ENCODE measurements around the gene CDH13.
A peak's percentile ranks its signal among the peaks of the same experiment; 100 is the strongest.

The CDH13 gene

GRCh38 chr16:83581994-83582747 is 955.4 kb downstream of the CDH13 start:
- Mint-ChIP-seq H3K27ac (no peak overlapping the region), H3K4me3 (no peak overlapping the region), H3K27me3 (ENCODE audit: low read depth, poor library complexity) (no peaks in the 10 kb centered on the region), H3K9me3 (no peaks in the 10 kb centered on the region), H3K4me1 (peaks cover 29% of the 10 kb centered on the region), H3K36me3 (ENCODE audit: low read depth) (no peaks in the 10 kb centered on the region)
- DNase-seq = no peak
- TF ChIP-seq CTCF (IDR thresholded peaks at IDR 0.05) = no peak

GRCh38 chr16:83586036-83586435 is 959.3 kb downstream of the CDH13 start:
- no peaks in the 10 kb centered on the region for H3K9me3 Mint-ChIP-seq
- no peaks in the 10 kb centered on the region for H3K27me3 Mint-ChIP-seq (ENCODE audit: low read depth, poor library complexity)
- peaks cover 48% of the 10 kb centered on the region for H3K4me1 Mint-ChIP-seq
- no peaks in the 10 kb centered on the region for H3K36me3 Mint-ChIP-seq (ENCODE audit: low read depth)
- DNase-seq = no peak
- H3K4me3 Mint-ChIP-seq = peak overlapping the region; percentile 54
- peak overlapping the region; percentile 87 for H3K27ac Mint-ChIP-seq
- no peak for TF ChIP-seq CTCF (IDR thresholded peaks at IDR 0.05)

DNA sequence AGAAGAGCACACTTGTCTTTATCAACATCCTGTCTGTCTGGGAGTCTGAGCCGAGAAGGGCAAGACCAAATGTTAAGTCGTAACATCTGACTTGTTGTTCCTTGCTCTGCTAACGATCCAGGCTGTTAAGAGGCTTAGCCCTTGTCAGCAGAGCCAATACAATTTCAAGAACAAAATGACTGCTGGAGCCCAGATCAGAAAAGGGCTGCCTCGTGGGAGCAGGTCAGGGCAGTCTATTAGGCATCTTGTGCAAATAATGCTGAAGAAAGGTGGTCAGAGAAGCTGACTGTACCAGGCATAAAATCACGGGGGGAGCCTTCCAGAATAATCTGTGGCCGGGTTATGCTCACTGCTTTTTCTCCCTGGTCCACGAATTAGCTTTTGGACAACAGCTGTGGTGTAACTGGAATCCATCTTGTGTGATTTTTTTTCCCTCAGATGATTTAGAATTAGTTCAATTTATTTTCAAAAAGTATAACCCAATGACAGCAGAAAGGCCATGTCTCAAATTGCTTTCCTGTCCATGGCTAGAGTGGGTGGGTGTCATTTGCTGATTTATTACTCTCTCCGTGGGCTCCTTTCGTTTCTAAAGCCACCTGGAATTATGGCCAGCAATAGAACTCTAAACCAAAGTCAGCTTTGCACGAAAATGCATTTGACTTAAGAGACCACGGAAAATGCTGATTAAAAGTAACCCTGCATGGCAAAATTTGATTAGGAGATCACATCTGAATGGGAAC is 959.9 kb downstream of the CDH13 start:
- peak overlapping the region; percentile 19 for H3K4me3 Mint-ChIP-seq
- no peak for DNase-seq
- peak overlapping the region; percentile 87 for H3K27ac Mint-ChIP-seq
- peaks cover 4% of the 10 kb centered on the region for H3K9me3 Mint-ChIP-seq
- H3K4me1 Mint-ChIP-seq = peaks cover 48% of the 10 kb centered on the region
- H3K36me3 Mint-ChIP-seq (ENCODE audit: low read depth) = no peaks in the 10 kb centered on the region
- TF ChIP-seq CTCF (IDR thresholded peaks at IDR 0.05) = no peak
- no peaks in the 10 kb centered on the region for H3K27me3 Mint-ChIP-seq (ENCODE audit: low read depth, poor library complexity)

DNA sequence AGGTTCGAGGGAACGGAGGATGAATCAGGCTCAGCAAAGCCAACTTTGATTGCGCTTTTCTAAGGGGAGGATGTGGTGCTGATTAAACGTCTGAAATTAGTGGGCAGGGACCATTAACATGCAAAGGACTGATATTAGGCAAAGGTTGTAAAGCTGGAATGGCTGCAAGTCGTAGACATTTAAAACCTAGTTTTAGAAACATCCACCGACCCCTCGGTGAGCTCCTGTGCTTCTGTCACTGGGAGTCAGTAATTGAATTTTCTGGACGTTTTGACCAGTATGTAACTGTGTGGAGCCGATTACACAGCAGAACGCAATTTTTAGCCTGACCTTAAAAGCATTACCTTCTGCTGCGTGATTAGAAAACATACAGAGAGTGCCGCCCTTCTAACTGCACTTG is 960.4 kb downstream of the CDH13 start:
- peaks cover 4% of the 10 kb centered on the region for H3K27me3 Mint-ChIP-seq (ENCODE audit: low read depth, poor library complexity)
- peaks cover 4% of the 10 kb centered on the region for H3K9me3 Mint-ChIP-seq
- DNase-seq = no peak
- no peaks in the 10 kb centered on the region for H3K36me3 Mint-ChIP-seq (ENCODE audit: low read depth)
- H3K4me3 Mint-ChIP-seq = peak overlapping the region; percentile 19
- peaks cover 48% of the 10 kb centered on the region for H3K4me1 Mint-ChIP-seq
- no peak for TF ChIP-seq CTCF (IDR thresholded peaks at IDR 0.05)
- peak overlapping the region; percentile 87 for H3K27ac Mint-ChIP-seq

GRCh38 chr16:83588070-83588469 is 961.3 kb downstream of the CDH13 start:
- no peaks in the 10 kb centered on the region for H3K36me3 Mint-ChIP-seq (ENCODE audit: low read depth)
- H3K4me1 Mint-ChIP-seq = peaks cover 48% of the 10 kb centered on the region
- peak overlapping the region; percentile 29 for H3K27ac Mint-ChIP-seq
- peaks cover 4% of the 10 kb centered on the region for H3K27me3 Mint-ChIP-seq (ENCODE audit: low read depth, poor library complexity)
- DNase-seq = no peak
- peaks cover 4% of the 10 kb centered on the region for H3K9me3 Mint-ChIP-seq
- no peak for TF ChIP-seq CTCF (IDR thresholded peaks at IDR 0.05)
- H3K4me3 Mint-ChIP-seq = no peak overlapping the region

Data from nephron progenitor cell (in vitro differentiated cells).